HFFc6 (cell line): ENCODE measurements around the gene PCDH1. TPM values are rescaled to one million over a fixed set of nuclear protein-coding genes. Genes with fewer than 3 reads are reported as not detected.

Source experiments
- DNase-seq: peaks from one replicate; pipeline ENCODE4 v3.0.0-alpha.2; 2018
- H3K27ac Mint-ChIP-seq: 2 replicates; pipeline ENCODE4 v1.8.0; 2020; ENCODE audit warnings: mild to moderate bottlenecking, mixed read lengths
- H3K27me3 Mint-ChIP-seq: 2 replicates; pipeline ENCODE4 v1.8.0; 2021; ENCODE audit warnings: mild to moderate bottlenecking, moderate library complexity, mixed read lengths; ENCODE audit not compliant: insufficient read depth
- H3K36me3 Mint-ChIP-seq: 2 replicates; pipeline ENCODE4 v1.8.0; 2021; ENCODE audit warnings: low read depth, mixed read lengths
- H3K4me1 Mint-ChIP-seq: 2 replicates; pipeline ENCODE4 v1.8.0; 2020; ENCODE audit warnings: low read depth, mixed read lengths
- H3K4me3 Mint-ChIP-seq: 2 replicates; pipeline ENCODE4 v1.8.0; 2020; ENCODE audit warnings: mild to moderate bottlenecking, moderate library complexity, mixed read lengths
- H3K9me3 Mint-ChIP-seq: 2 replicates; pipeline ENCODE4 v1.8.0; 2020; ENCODE audit warnings: mild to moderate bottlenecking, mixed read lengths
- total RNA-seq, 6 experiments: library from RNA; stranded (reverse); fragmentation: NEBNext Ultra II Directional; extraction: Animal tissue kit (Norgen Biotek cat#: 25700); gene quantifications; 2 replicates in 1 of 6; 3 replicates in 5 of 6; pipeline ENCODE4 v1.2.3, GENCODE V29; 2021
- TF ChIP-seq, protein P1 (sequence below): fragments of 200-600 bp; sonication (generic); IDR thresholded peaks from 2 replicates; pipeline ENCODE4 v1.5.0; 2021; ENCODE audit warnings: antibody characterized with exemption, mild to moderate bottlenecking

PCDH1 gene
- total RNA-seq, 6 experiments from 2014 or later = 0.07 to 0.18 (median 0.07) TPM; not detected in 1

- peaks cover 53% of the 10 kb centered on the region for H3K27me3 Mint-ChIP-seq
- TF ChIP-seq, protein P1, sequence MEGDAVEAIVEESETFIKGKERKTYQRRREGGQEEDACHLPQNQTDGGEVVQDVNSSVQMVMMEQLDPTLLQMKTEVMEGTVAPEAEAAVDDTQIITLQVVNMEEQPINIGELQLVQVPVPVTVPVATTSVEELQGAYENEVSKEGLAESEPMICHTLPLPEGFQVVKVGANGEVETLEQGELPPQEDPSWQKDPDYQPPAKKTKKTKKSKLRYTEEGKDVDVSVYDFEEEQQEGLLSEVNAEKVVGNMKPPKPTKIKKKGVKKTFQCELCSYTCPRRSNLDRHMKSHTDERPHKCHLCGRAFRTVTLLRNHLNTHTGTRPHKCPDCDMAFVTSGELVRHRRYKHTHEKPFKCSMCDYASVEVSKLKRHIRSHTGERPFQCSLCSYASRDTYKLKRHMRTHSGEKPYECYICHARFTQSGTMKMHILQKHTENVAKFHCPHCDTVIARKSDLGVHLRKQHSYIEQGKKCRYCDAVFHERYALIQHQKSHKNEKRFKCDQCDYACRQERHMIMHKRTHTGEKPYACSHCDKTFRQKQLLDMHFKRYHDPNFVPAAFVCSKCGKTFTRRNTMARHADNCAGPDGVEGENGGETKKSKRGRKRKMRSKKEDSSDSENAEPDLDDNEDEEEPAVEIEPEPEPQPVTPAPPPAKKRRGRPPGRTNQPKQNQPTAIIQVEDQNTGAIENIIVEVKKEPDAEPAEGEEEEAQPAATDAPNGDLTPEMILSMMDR = no peak
- peaks cover 18% of the 10 kb centered on the region for H3K4me1 Mint-ChIP-seq
- no peak for DNase-seq
- no peak overlapping the region for H3K4me3 Mint-ChIP-seq
- H3K27ac Mint-ChIP-seq = no peak overlapping the region
- no peaks in the 10 kb centered on the region for H3K9me3 Mint-ChIP-seq
- no peaks in the 10 kb centered on the region for H3K36me3 Mint-ChIP-seq
These were observed 3.0 kb downstream of the PCDH1 start for GRCh38 chr5:141875022-141875740.

GRCh38 chr5:141874262-141874964 is 3.8 kb downstream of the PCDH1 start:
- Mint-ChIP-seq H3K4me1 (peaks cover 18% of the 10 kb centered on the region), H3K9me3 (no peaks in the 10 kb centered on the region), H3K4me3 (no peak overlapping the region), H3K27me3 (peaks cover 60% of the 10 kb centered on the region), H3K27ac (no peak overlapping the region), H3K36me3 (no peaks in the 10 kb centered on the region)
- TF ChIP-seq, protein P1 = no peak
- no peak for DNase-seq

DNA sequence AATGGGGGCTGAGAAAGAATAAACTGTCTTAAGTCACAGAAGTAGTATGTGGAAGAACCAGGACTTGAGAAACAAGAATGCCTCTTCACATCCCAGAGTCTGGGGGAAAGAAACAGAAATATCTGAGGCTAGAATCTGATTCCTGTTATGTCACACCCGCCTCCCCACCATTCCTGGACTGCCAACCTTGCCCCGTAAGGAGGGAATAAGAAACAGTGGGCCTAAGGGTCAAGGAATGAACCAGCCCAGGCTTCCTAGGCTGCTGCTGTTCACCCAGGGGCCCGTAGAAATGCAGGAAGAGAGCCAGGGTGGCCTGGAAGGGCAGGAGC is 4.3 kb downstream of the PCDH1 start:
- no peaks in the 10 kb centered on the region for H3K36me3 Mint-ChIP-seq
- TF ChIP-seq, protein P1 = no peak
- H3K9me3 Mint-ChIP-seq = no peaks in the 10 kb centered on the region
- peaks cover 59% of the 10 kb centered on the region for H3K27me3 Mint-ChIP-seq
- DNase-seq = no peak
- no peak overlapping the region for H3K27ac Mint-ChIP-seq
- H3K4me1 Mint-ChIP-seq = peaks cover 13% of the 10 kb centered on the region
- H3K4me3 Mint-ChIP-seq = no peak overlapping the region

DNA sequence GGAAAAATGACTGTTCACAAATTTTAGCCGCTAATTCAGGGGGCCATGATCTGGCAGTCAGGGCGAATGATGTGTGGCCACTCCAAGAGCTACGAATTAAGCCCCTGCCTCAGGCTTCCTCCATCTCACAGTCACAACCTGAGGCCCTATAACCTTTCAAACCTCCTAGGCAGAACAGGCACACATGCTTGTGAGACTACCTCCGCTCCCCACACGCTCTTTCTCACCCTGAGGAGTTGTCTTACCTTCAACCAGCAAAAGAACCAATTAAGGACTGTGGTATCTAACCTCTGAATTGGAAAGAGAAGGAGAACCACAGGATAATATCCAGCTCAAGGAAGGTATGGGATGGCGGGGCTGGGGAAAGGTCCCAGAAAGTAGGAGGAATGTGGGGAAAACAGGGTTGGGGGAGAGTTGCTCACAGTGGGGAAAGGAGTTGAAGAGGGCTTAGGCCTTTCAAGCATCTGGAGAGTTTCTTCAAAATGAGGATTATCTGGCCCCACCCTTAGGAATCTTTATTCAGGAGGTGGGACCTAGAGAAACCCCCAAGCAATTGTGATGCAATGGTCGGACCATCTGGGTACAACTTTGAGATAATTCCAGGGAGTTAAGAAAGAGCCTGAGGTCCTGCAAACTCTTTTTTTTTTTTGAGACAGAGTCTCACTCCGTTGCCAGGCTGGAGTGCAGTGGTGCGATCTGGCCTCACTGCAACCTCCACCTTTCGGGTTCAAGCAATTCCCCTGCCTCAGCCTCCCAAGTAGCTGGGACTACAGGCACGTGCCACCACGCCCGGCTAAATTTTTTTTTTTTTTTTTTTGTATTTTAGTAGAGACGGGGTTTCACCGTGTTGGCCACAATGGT is 5.5 kb downstream of the PCDH1 start:
- H3K4me1 Mint-ChIP-seq = peaks cover 8% of the 10 kb centered on the region
- no peaks in the 10 kb centered on the region for H3K9me3 Mint-ChIP-seq
- no peak overlapping the region for H3K4me3 Mint-ChIP-seq
- no peak for DNase-seq
- TF ChIP-seq, protein P1 = no peak
- no peaks in the 10 kb centered on the region for H3K36me3 Mint-ChIP-seq
- no peak overlapping the region for H3K27ac Mint-ChIP-seq
- H3K27me3 Mint-ChIP-seq = peaks cover 59% of the 10 kb centered on the region

- peaks cover under 1% of the 10 kb centered on the region for H3K4me1 Mint-ChIP-seq
- DNase-seq = no peak
- H3K27ac Mint-ChIP-seq = no peak overlapping the region
- no peaks in the 10 kb centered on the region for H3K36me3 Mint-ChIP-seq
- TF ChIP-seq, protein P1 = no peak
- no peak overlapping the region for H3K4me3 Mint-ChIP-seq
- H3K27me3 Mint-ChIP-seq = peaks cover 59% of the 10 kb centered on the region
- H3K9me3 Mint-ChIP-seq = no peaks in the 10 kb centered on the region
These were observed 6.3 kb downstream of the PCDH1 start for GRCh38 chr5:141871870-141872269.
